Right kidney (tissue), 9 donors: ENCODE measurements around the gene TRAPPC12.
"Not testable (repeated sequence)": the region's sequence is repeated elsewhere in the genome, so short reads cannot be mapped to it uniquely, and the experiment has no call there.

Source experiments
- DNase-seq: peaks from one replicate; pipeline ENCODE4 v3.0.0-alpha.2; 2016
- long read RNA-seq, 8 donors: transcript quantifications; one replicate each; lab custom pipeline, GENCODE V29; 2026

Gene TRAPPC12
- long read RNA-seq, donor 1, transcript TRAPPC12-222 (2 exons, 567 nt), result minor isoform, 5 of 22 reads
- long read RNA-seq, donor 1, transcript TRAPPC12-220 (2 exons, 1,538 nt), result major isoform, 10 of 22 reads
- long read RNA-seq, donor 1, transcript TRAPPC12-201 (12 exons, 2,508 nt), result minor isoform, 7 of 22 reads
- long read RNA-seq, donor 1, partial matches to known transcripts, result 0 of 22 reads
- long read RNA-seq, donor 1, other reads (novel, unspliced or antisense), result 0 of 22 reads
- long read RNA-seq, donor 2, transcript TRAPPC12-220 (2 exons, 1,538 nt), result major isoform, 7 of 11 reads
- long read RNA-seq, donor 2, partial matches to known transcripts, result 0 of 11 reads
- long read RNA-seq, donor 2, other reads (novel, unspliced or antisense), result 0 of 11 reads
- long read RNA-seq, donor 3, transcript TRAPPC12-220 (2 exons, 1,538 nt), result minor isoform, 7 of 17 reads
- long read RNA-seq, donor 3, transcript TRAPPC12-222 (2 exons, 567 nt), result major isoform, 8 of 17 reads
- long read RNA-seq, donor 3, partial matches to known transcripts, result 0 of 17 reads
- long read RNA-seq, donor 3, other reads (novel, unspliced or antisense), result 0 of 17 reads
- long read RNA-seq, donor 4, transcript TRAPPC12-201 (12 exons, 2,508 nt), result major isoform, 7 of 17 reads
- long read RNA-seq, donor 4, transcript TRAPPC12-220 (2 exons, 1,538 nt), result minor isoform, 6 of 17 reads
- long read RNA-seq, donor 4, partial matches to known transcripts, result 0 of 17 reads
- long read RNA-seq, donor 4, other reads (novel, unspliced or antisense), result 0 of 17 reads
- long read RNA-seq, donor 5, transcript TRAPPC12-220 (2 exons, 1,538 nt), result minor isoform, 5 of 21 reads
- long read RNA-seq, donor 5, transcript TRAPPC12-201 (12 exons, 2,508 nt), result major isoform, 7 of 21 reads
- long read RNA-seq, donor 5, partial matches to known transcripts, result 8 of 21 reads
- long read RNA-seq, donor 5, other reads (novel, unspliced or antisense), result 0 of 21 reads
- long read RNA-seq, donor 6, transcript TRAPPC12-220 (2 exons, 1,538 nt), result minor isoform, 6 of 17 reads
- long read RNA-seq, donor 6, transcript TRAPPC12-201 (12 exons, 2,508 nt), result major isoform, 10 of 17 reads
- long read RNA-seq, donor 6, partial matches to known transcripts, result 0 of 17 reads
- long read RNA-seq, donor 6, other reads (novel, unspliced or antisense), result 0 of 17 reads
- long read RNA-seq, donor 7, transcript TRAPPC12-220 (2 exons, 1,538 nt), result major isoform, 13 of 35 reads
- long read RNA-seq, donor 7, transcript TRAPPC12-201 (12 exons, 2,508 nt), result minor isoform, 7 of 35 reads
- long read RNA-seq, donor 7, partial matches to known transcripts, result 13 of 35 reads
- long read RNA-seq, donor 7, other reads (novel, unspliced or antisense), result 0 of 35 reads
- long read RNA-seq, donor 8, transcript TRAPPC12-201 (12 exons, 2,508 nt), result minor isoform, 5 of 24 reads
- long read RNA-seq, donor 8, transcript TRAPPC12-220 (2 exons, 1,538 nt), result major isoform, 9 of 24 reads
- long read RNA-seq, donor 8, partial matches to known transcripts, result 8 of 24 reads
- long read RNA-seq, donor 8, other reads (novel, unspliced or antisense), result 0 of 24 reads

GRCh38 chr2:3379647-3380534 lies at the start of gene TRAPPC12:
Gene TRAPPC12, plus strand, starts transcription at chr2:3379694. Its CDS starts 7,930 bp downstream, at chr2:3387624.
- peak; percentile 97 for DNase-seq

GRCh38 chr2:3332133-3332532 lies 47.4 kb upstream of the TRAPPC12 start:
- DNase-seq, result no peak

- DNase-seq, result no peak
Observed at GRCh38 chr2:3334392-3335345, 44.8 kb upstream of the TRAPPC12 start.

GRCh38 chr2:3336844-3337243 lies 42.6 kb upstream of the TRAPPC12 start:
- DNase-seq, result no peak

GRCh38 chr2:3338340-3338739 lies 41.2 kb upstream of the TRAPPC12 start:
- no peak for DNase-seq

GRCh38 chr2:3340144-3340543 lies 39.4 kb upstream of the TRAPPC12 start:
- no peak for DNase-seq

GRCh38 chr2:3341336-3341735 lies 38.2 kb upstream of the TRAPPC12 start:
- no peak for DNase-seq

- DNase-seq, result no peak
Observed at GRCh38 chr2:3342324-3342723, 37.2 kb upstream of the TRAPPC12 start.

GRCh38 chr2:3343012-3343411 lies 36.5 kb upstream of the TRAPPC12 start:
- no peak for DNase-seq

GRCh38 chr2:3344897-3345296 lies 34.6 kb upstream of the TRAPPC12 start:
- DNase-seq, result no peak

GRCh38 chr2:3345621-3346020 lies 33.9 kb upstream of the TRAPPC12 start:
- no peak for DNase-seq

- peak; percentile 34 for DNase-seq
Observed at GRCh38 chr2:3348767-3349166, 30.7 kb upstream of the TRAPPC12 start.

GRCh38 chr2:3349211-3349693 lies 30.2 kb upstream of the TRAPPC12 start:
- no peak for DNase-seq

GRCh38 chr2:3354986-3355385 lies 24.5 kb upstream of the TRAPPC12 start:
- no peak for DNase-seq

GRCh38 chr2:3355951-3356569 lies 23.4 kb upstream of the TRAPPC12 start:
- no peak for DNase-seq

GRCh38 chr2:3356799-3357198 lies 22.7 kb upstream of the TRAPPC12 start:
- no peak for DNase-seq

GRCh38 chr2:3357446-3357845 lies 22.0 kb upstream of the TRAPPC12 start:
- not testable (repeated sequence) for DNase-seq

GRCh38 chr2:3357926-3358325 lies 21.6 kb upstream of the TRAPPC12 start:
- DNase-seq, result no peak
